HUES6 (cell line): Measurements from ENCODE around the gene CPNE4.
"Not testable (repeated sequence)": the region's sequence is repeated elsewhere in the genome, so short reads cannot be mapped to it uniquely, and the experiment has no call there.

Experiments
- H3K27ac ChIP-seq: 2 replicates; pipeline ENCODE4 v1.7.0; 2013; ENCODE audit warnings: low read depth, mild to moderate bottlenecking, low read length, inconsistent platforms
- H3K27me3 ChIP-seq: 2 replicates; pipeline ENCODE4 v1.6.1; 2013; ENCODE audit warnings: low read length; ENCODE audit not compliant: control insufficient read depth, insufficient read depth
- H3K36me3 ChIP-seq: 2 replicates; pipeline ENCODE4 v1.6.1; 2013; ENCODE audit warnings: low read length; ENCODE audit not compliant: control insufficient read depth, insufficient read depth
- H3K4me1 ChIP-seq: 2 replicates; pipeline ENCODE4 v1.6.1; 2013; ENCODE audit warnings: low read length; ENCODE audit not compliant: control insufficient read depth, insufficient read depth
- H3K4me3 ChIP-seq: 2 replicates; pipeline ENCODE4 v1.5.1; 2013; ENCODE audit warnings: low read depth, low read length
- H3K9ac ChIP-seq: one replicate; pipeline ENCODE4 v1.6.1; 2013; ENCODE audit warnings: mild to moderate bottlenecking, low read length
- H3K9me3 ChIP-seq: 2 replicates; pipeline ENCODE4 v1.6.1; 2013; ENCODE audit warnings: low read depth, low read length; ENCODE audit not compliant: control insufficient read depth, insufficient read depth

The CPNE4 gene

GRCh38 chr3:131907796-131908195, 127.0 kb downstream of the CPNE4 start:
- no peak overlapping the region for H3K27ac ChIP-seq
- no peak overlapping the region for H3K9ac ChIP-seq
- peaks cover 11% of the 10 kb centered on the region for H3K4me1 ChIP-seq
- H3K27me3 ChIP-seq: no peaks in the 10 kb centered on the region
- H3K9me3 ChIP-seq: no peaks in the 10 kb centered on the region
- H3K36me3 ChIP-seq: no peaks in the 10 kb centered on the region
- no peak overlapping the region for H3K4me3 ChIP-seq

GRCh38 chr3:131903988-131904415, 130.8 kb downstream of the CPNE4 start:
- H3K27ac ChIP-seq: no peak overlapping the region
- no peaks in the 10 kb centered on the region for H3K9me3 ChIP-seq
- H3K4me1 ChIP-seq: no peaks in the 10 kb centered on the region
- H3K36me3 ChIP-seq: no peaks in the 10 kb centered on the region
- H3K4me3 ChIP-seq: no peak overlapping the region
- H3K9ac ChIP-seq: no peak overlapping the region
- H3K27me3 ChIP-seq: no peaks in the 10 kb centered on the region

GRCh38 chr3:131901686-131902085, 133.1 kb downstream of the CPNE4 start:
- H3K9ac ChIP-seq: no peak overlapping the region
- no peaks in the 10 kb centered on the region for H3K4me1 ChIP-seq
- H3K27me3 ChIP-seq: no peaks in the 10 kb centered on the region
- H3K36me3 ChIP-seq: no peaks in the 10 kb centered on the region
- no peaks in the 10 kb centered on the region for H3K9me3 ChIP-seq
- H3K4me3 ChIP-seq: no peak overlapping the region
- no peak overlapping the region for H3K27ac ChIP-seq

GRCh38 chr3:131900891-131901290, 133.9 kb downstream of the CPNE4 start:
- no peaks in the 10 kb centered on the region for H3K9me3 ChIP-seq
- H3K9ac ChIP-seq: no peak overlapping the region
- H3K27me3 ChIP-seq: no peaks in the 10 kb centered on the region
- no peaks in the 10 kb centered on the region for H3K4me1 ChIP-seq
- no peaks in the 10 kb centered on the region for H3K36me3 ChIP-seq
- no peak overlapping the region for H3K27ac ChIP-seq
- H3K4me3 ChIP-seq: no peak overlapping the region

GRCh38 chr3:131899021-131899420, 135.8 kb downstream of the CPNE4 start:
- no peaks in the 10 kb centered on the region for H3K36me3 ChIP-seq
- no peaks in the 10 kb centered on the region for H3K9me3 ChIP-seq
- no peak overlapping the region for H3K27ac ChIP-seq
- no peak overlapping the region for H3K9ac ChIP-seq
- H3K4me3 ChIP-seq: no peak overlapping the region
- H3K4me1 ChIP-seq: no peaks in the 10 kb centered on the region
- H3K27me3 ChIP-seq: no peaks in the 10 kb centered on the region

- Histone ChIP-seq H3K9me3 (no peaks in the 10 kb centered on the region), H3K36me3 (no peaks in the 10 kb centered on the region), H3K27ac (no peak overlapping the region), H3K4me3 (no peak overlapping the region), H3K27me3 (no peaks in the 10 kb centered on the region), H3K4me1 (no peaks in the 10 kb centered on the region), H3K9ac (no peak overlapping the region)
These were observed 136.5 kb downstream of the CPNE4 start for GRCh38 chr3:131898346-131898745.

GRCh38 chr3:131896285-131896684, 138.5 kb downstream of the CPNE4 start:
- Histone ChIP-seq H3K27ac (no peak overlapping the region), H3K9me3 (no peaks in the 10 kb centered on the region), H3K4me1 (no peaks in the 10 kb centered on the region), H3K9ac (no peak overlapping the region), H3K27me3 (no peaks in the 10 kb centered on the region), H3K36me3 (no peaks in the 10 kb centered on the region), H3K4me3 (no peak overlapping the region)

GRCh38 chr3:131895766-131896165, 139.0 kb downstream of the CPNE4 start:
- Histone ChIP-seq H3K4me3 (no peak overlapping the region), H3K27ac (no peak overlapping the region), H3K9me3 (no peaks in the 10 kb centered on the region), H3K27me3 (no peaks in the 10 kb centered on the region), H3K36me3 (no peaks in the 10 kb centered on the region), H3K9ac (no peak overlapping the region), H3K4me1 (no peaks in the 10 kb centered on the region)

- Histone ChIP-seq H3K36me3 (no peaks in the 10 kb centered on the region), H3K9ac (no peak overlapping the region), H3K9me3 (no peaks in the 10 kb centered on the region; the same call in 1 of the 2 replicates), H3K27ac (no peak overlapping the region), H3K27me3 (no peaks in the 10 kb centered on the region), H3K4me3 (no peak overlapping the region), H3K4me1 (no peaks in the 10 kb centered on the region)
These were observed 142.5 kb downstream of the CPNE4 start for GRCh38 chr3:131892331-131892730.

- not testable (repeated sequence) for H3K27me3 ChIP-seq, H3K9me3 ChIP-seq, H3K36me3 ChIP-seq, H3K9ac ChIP-seq, H3K4me1 ChIP-seq, H3K4me3 ChIP-seq, H3K27ac ChIP-seq
These were observed 148.9 kb downstream of the CPNE4 start for GRCh38 chr3:131885871-131886270.

GRCh38 chr3:131883711-131884407, 151.0 kb downstream of the CPNE4 start:
- no peaks in the 10 kb centered on the region for H3K36me3 ChIP-seq
- H3K4me3 ChIP-seq: no peak overlapping the region
- no peak overlapping the region for H3K27ac ChIP-seq
- no peak overlapping the region for H3K9ac ChIP-seq
- peaks cover 9% of the 10 kb centered on the region; the same call in 1 of the 2 replicates for H3K9me3 ChIP-seq
- H3K4me1 ChIP-seq: no peaks in the 10 kb centered on the region
- H3K27me3 ChIP-seq: no peaks in the 10 kb centered on the region; the same call in 1 of the 2 replicates
